ENCODE results near the gene KCNA5.

GRCh38 chr12:5012337-5012736, 31.3 kb upstream of the KCNA5 start:
- no peak for TF ChIP-seq CTCF (IDR thresholded peaks at IDR 0.05; ENCODE audit: borderline replicate concordance, extremely low read depth, low read length, poor library complexity, severe bottlenecking)
- TF ChIP-seq EZH2 (IDR thresholded peaks at IDR 0.05; ENCODE audit: borderline replicate concordance, low read depth, low read length, severe bottlenecking) = no peak
